ENCODE measurements around the gene CSNK1E.

Gene CSNK1E

GRCh38 chr22:38313384-38313955, 3.8 kb downstream of the CSNK1E start:
- no peaks in the 10 kb centered on the region for H4K20me1 ChIP-seq (ENCODE audit: low read depth, low read length)
- no peaks in the 10 kb centered on the region for H3K36me3 ChIP-seq (ENCODE audit: low read length)
- no peak overlapping the region for H3K4me2 ChIP-seq (ENCODE audit: low read depth, low read length, poor library complexity, severe bottlenecking)

DNA sequence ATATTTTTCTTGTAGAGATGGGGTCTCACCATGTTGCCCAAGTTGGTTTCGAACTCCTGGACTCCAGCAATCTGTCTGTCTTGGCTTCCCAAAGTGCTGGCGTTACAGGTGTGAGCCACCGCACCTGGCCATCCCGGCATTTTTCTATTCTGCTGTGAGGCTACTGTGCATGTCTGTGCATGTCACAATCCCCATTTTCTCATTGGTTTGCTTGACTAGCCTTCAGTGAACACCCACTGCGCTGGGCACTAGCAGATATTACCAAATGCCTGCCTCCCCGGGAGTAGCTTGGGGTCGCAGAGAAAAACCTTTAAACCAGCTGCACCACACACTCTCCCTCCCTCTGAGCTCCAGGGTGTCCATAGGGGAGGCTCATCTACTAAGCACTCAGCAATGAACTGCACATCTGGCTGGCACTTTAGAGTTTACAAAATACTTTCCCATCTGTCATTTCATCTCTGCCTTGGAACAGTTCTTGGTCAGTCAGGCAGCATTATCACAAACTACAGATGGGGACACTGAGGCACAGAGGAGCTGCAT, 4.9 kb downstream of the CSNK1E start:
- no peak overlapping the region for H2AFZ ChIP-seq (ENCODE audit: low read depth, low read length, severe bottlenecking)
- H3K4me3 ChIP-seq (ENCODE audit: insufficient read depth, low read length, poor library complexity, severe bottlenecking): no peak overlapping the region
- H3K36me3 ChIP-seq (ENCODE audit: low read length): no peaks in the 10 kb centered on the region
- no peaks in the 10 kb centered on the region for H3K9me3 ChIP-seq (ENCODE audit: insufficient read depth, low read length)
- no peak overlapping the region for H3K4me2 ChIP-seq (ENCODE audit: low read depth, low read length, poor library complexity, severe bottlenecking)
- H3K27me3 ChIP-seq (ENCODE audit: low read length): no peaks in the 10 kb centered on the region
- H3F3A ChIP-seq (ENCODE audit: insufficient read depth): peaks cover 12% of the 10 kb centered on the region
- no peak overlapping the region for H3K9ac ChIP-seq (ENCODE audit: low read length)
- H3K9me2 ChIP-seq (replicated peaks; ENCODE audit: insufficient read depth, low read length): no peaks in the 10 kb centered on the region
- H3K79me2 ChIP-seq (ENCODE audit: insufficient read depth, low read length): no peaks in the 10 kb centered on the region
- no peak for TF ChIP-seq EZH2phosphoT487 (conservative IDR thresholded peaks at IDR 0.05; ENCODE audit: low read length)
- TF ChIP-seq, protein P1, sequence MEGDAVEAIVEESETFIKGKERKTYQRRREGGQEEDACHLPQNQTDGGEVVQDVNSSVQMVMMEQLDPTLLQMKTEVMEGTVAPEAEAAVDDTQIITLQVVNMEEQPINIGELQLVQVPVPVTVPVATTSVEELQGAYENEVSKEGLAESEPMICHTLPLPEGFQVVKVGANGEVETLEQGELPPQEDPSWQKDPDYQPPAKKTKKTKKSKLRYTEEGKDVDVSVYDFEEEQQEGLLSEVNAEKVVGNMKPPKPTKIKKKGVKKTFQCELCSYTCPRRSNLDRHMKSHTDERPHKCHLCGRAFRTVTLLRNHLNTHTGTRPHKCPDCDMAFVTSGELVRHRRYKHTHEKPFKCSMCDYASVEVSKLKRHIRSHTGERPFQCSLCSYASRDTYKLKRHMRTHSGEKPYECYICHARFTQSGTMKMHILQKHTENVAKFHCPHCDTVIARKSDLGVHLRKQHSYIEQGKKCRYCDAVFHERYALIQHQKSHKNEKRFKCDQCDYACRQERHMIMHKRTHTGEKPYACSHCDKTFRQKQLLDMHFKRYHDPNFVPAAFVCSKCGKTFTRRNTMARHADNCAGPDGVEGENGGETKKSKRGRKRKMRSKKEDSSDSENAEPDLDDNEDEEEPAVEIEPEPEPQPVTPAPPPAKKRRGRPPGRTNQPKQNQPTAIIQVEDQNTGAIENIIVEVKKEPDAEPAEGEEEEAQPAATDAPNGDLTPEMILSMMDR (IDR thresholded peaks at IDR 0.05; ENCODE audit: insufficient read depth, low read length, poor library complexity, severe bottlenecking): no peak
- H4K20me1 ChIP-seq (ENCODE audit: low read depth, low read length): no peaks in the 10 kb centered on the region
- H3K27ac ChIP-seq (ENCODE audit: low read depth, low read length): no peak overlapping the region

More at GRCh38 chr22:38313384-38313955, 3.8 kb downstream of the CSNK1E start:
- TF ChIP-seq, protein P1 (IDR thresholded peaks at IDR 0.05; ENCODE audit: insufficient read depth, low read length, poor library complexity, severe bottlenecking): no peak
- no peak for TF ChIP-seq EZH2phosphoT487 (conservative IDR thresholded peaks at IDR 0.05; ENCODE audit: low read length)
- no peak overlapping the region for H3K27ac ChIP-seq (ENCODE audit: low read depth, low read length)
- no peak overlapping the region for H2AFZ ChIP-seq (ENCODE audit: low read depth, low read length, severe bottlenecking)
- no peak overlapping the region for H3K4me3 ChIP-seq (ENCODE audit: insufficient read depth, low read length, poor library complexity, severe bottlenecking)
- H3K27me3 ChIP-seq (ENCODE audit: low read length): no peaks in the 10 kb centered on the region
- H3K9me2 ChIP-seq (replicated peaks; ENCODE audit: insufficient read depth, low read length): no peaks in the 10 kb centered on the region
- no peaks in the 10 kb centered on the region for H3K9me3 ChIP-seq (ENCODE audit: insufficient read depth, low read length)
- no peaks in the 10 kb centered on the region for H3K79me2 ChIP-seq (ENCODE audit: insufficient read depth, low read length)
- H3F3A ChIP-seq (ENCODE audit: insufficient read depth): peaks cover 12% of the 10 kb centered on the region
- H3K9ac ChIP-seq (ENCODE audit: low read length): no peak overlapping the region

DNA sequence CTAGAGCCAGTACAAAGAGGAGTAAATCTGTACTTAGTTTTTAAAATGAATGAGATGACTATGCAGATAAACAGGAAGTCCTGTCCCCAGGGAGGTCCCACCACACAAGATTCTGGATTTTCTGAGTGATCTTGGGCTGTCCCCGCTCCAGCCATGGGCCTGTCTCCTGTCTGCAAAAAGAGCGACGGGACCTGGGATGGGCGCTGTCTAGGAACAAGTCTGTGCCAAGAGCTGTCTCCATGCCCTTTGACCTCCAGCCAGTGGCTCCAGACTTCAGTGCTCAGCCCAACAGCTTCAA, 6.0 kb downstream of the CSNK1E start:
- Histone ChIP-seq H3K9me3 (ENCODE audit: insufficient read depth, low read length) (no peaks in the 10 kb centered on the region), H3K36me3 (ENCODE audit: low read length) (no peaks in the 10 kb centered on the region), H3F3A (ENCODE audit: insufficient read depth) (peaks cover 8% of the 10 kb centered on the region), H4K20me1 (ENCODE audit: low read depth, low read length) (no peaks in the 10 kb centered on the region), H3K79me2 (ENCODE audit: insufficient read depth, low read length) (no peaks in the 10 kb centered on the region), H3K27ac (ENCODE audit: low read depth, low read length) (no peak overlapping the region), H3K9me2 (replicated peaks; ENCODE audit: insufficient read depth, low read length) (no peaks in the 10 kb centered on the region), H3K9ac (ENCODE audit: low read length) (no peak overlapping the region), H3K27me3 (ENCODE audit: low read length) (no peaks in the 10 kb centered on the region), H3K4me2 (ENCODE audit: low read depth, low read length, poor library complexity, severe bottlenecking) (no peak overlapping the region), H2AFZ (ENCODE audit: low read depth, low read length, severe bottlenecking) (no peak overlapping the region), H3K4me3 (ENCODE audit: insufficient read depth, low read length, poor library complexity, severe bottlenecking) (no peak overlapping the region)
- TF ChIP-seq EZH2phosphoT487 (conservative IDR thresholded peaks at IDR 0.05; ENCODE audit: low read length): no peak
- TF ChIP-seq, protein P1 (IDR thresholded peaks at IDR 0.05; ENCODE audit: insufficient read depth, low read length, poor library complexity, severe bottlenecking): no peak
